IPS-11a (cell line): ENCODE data around the gene CEL.
"Not testable (repeated sequence)": the region's sequence is repeated elsewhere in the genome, so short reads cannot be mapped to it uniquely, and the experiment has no call there.

ENCODE experiments used
- H3K4me3 ChIP-seq: one replicate; pipeline ENCODE4 v1.5.1; 2013; ENCODE audit warnings: low read depth, low read length, control low read depth

CEL gene

GRCh38 chr9:133061764-133062145, at the start of gene CEL:
Gene CEL, plus strand, starts transcription at chr9:133061981. Its CDS starts 22 bp downstream, at chr9:133062003.
- H3K4me3 ChIP-seq: not testable (repeated sequence)

DNA sequence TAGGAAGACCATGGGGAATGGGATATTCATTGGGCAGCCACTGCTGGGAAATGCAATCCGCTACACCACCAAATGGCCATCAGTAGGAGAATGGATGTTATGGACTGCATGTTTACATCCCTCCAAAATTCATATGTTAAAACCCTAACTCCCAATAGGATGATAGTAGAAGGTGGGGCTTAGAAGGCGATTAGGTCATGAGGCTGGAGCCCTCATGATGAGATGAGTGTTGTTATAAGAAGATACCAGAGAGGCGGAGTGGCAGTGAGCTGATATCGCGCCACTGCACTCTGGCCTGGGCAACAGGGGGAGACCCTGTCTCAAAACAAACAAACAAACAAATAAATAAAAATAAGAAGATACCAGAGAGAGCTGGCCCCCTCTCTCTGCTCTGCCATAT, 47.1 kb upstream of the CEL start:
- H3K4me3 ChIP-seq: no peak overlapping the region

DNA sequence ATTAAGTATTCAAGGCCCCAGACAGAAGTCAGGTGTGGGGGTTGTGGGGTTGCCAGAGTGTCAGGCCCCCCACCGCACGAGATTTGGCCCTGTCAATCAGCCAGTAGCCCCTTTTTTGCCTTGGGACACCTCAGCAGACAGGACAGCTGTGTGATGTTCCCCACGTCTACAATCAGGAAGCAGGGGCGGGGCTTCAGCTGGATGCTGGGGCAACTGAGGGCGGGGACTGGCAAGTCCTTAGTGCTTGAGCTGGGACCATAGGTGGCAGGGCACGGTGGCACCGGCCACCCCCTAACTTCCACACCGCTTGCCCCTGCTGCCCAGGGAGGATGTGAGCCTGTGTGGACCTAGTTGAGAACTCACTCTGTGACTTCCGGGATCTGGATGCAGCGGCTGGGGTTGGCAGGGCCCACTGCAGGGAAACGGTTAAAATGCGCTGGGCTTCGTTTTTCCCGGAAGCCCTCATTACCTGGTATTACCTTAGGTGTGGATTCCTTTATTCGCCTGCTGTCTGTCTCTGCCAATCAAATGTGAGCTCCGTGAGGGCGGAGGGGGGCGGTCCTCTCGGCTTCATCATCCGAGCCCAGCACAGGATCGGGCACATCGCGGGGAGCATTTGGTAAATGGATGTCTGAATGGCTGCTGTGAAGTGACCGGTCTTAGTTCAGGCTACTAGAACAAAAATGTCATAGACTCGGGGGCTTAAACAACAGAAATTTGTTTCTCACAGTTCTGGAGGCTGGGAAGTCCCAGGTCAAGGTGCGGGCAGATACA, 38.5 kb upstream of the CEL start:
- H3K4me3 ChIP-seq: no peak overlapping the region

- no peak overlapping the region for H3K4me3 ChIP-seq
Measured at GRCh38 chr9:133026426-133026825, 35.4 kb upstream of the CEL start.

DNA sequence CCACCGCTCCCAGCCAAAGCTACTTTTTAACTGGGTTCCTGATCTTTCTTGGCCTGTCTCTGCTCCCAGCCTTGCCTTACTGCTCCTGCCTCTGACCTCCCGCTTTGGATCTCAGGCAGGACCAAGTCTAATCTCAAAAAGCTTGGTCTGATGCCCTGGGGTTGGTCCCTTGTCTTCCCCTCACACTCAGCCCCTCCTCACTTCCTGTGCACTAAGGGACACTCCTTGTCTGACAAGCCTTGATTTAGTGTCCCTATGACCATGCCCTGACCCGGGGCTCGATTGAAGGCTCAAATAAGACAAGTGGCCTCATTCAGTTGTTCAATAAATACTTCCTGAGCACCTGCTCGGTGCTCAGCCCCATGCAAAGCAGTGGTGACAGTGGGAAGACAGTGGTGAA, 34.6 kb upstream of the CEL start:
- no peak overlapping the region for H3K4me3 ChIP-seq

DNA sequence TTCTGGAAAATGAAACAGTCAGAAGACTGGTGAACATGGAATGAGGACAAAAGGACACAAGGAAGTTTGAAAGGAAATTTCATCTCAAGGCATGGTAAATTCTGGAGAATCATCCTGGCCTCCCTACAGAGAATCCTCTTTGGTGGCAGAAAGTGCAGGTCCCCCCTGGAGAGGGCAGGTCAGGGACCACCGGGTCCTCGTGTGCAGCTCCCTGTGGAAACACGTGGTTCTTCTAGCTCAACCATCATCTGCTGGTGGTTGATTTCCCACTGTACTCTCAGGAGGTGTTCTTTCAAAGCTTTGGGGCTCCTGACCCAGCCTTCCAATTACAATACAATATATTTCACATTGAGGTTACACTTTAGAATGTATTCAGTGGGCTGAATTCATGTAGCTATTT, 33.6 kb upstream of the CEL start:
- H3K4me3 ChIP-seq: no peak overlapping the region

- H3K4me3 ChIP-seq: peak overlapping the region; percentile 96
Measured at GRCh38 chr9:133029994-133030316, 31.8 kb upstream of the CEL start.

DNA sequence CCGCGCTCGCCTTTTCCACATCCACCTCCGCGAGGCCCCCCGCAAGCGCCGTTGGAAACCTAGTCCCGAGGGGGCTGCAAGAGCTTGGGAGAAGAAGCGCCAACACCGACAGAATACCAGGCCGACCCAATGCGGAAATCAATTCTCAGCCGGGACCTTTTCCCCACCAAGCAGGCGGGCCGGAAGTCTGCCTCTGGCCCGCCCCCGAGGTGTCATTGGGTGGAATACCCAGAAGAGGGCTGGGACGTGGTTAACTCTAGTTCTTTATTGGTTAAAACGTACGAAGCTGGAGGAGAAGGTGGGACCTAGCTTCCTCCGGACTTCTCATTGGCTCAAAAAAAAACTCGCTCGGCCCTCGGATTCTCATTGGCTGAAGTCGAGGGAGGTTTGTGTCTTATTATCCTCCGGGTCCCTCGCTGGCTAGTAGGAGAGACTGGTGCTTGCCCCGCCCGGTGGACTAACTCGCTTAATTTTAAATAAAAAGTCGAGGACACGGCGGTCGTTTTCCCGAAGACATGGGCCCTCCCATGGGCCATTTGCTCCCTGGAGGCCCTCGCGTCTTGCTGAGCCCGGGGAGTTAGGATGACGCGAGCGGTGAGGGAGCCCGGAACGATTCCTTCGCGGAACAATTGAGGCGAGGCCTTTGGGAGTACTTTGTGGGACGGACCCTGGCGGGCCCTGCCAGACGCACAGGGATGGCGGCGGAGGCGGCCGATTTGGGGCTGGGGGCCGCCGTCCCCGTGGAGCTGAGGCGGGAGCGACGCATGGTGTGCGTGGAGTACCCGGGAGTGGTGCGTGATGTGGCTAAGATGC, 31.3 kb upstream of the CEL start, which contains the start of gene GTF3C5:
GTF3C5 (plus strand) TSS at position 681 of the 813 bp plus-strand sequence; CDS start at position 696, 15 bp downstream.
- peak within 1 kb of the TSS; percentile 96 for H3K4me3 ChIP-seq

GRCh38 chr9:133031130-133031422, 30.7 kb upstream of the CEL start:
- H3K4me3 ChIP-seq: peak overlapping the region; percentile 96

- H3K4me3 ChIP-seq: peak overlapping the region; percentile 96
Measured at GRCh38 chr9:133031496-133031911, 30.3 kb upstream of the CEL start.

GRCh38 chr9:133032171-133032570, 29.6 kb upstream of the CEL start:
- H3K4me3 ChIP-seq: no peak overlapping the region

GRCh38 chr9:133035669-133036068, 26.1 kb upstream of the CEL start:
- H3K4me3 ChIP-seq: no peak overlapping the region

- H3K4me3 ChIP-seq: no peak overlapping the region
Measured at GRCh38 chr9:133037775-133038515, 23.8 kb upstream of the CEL start.

DNA sequence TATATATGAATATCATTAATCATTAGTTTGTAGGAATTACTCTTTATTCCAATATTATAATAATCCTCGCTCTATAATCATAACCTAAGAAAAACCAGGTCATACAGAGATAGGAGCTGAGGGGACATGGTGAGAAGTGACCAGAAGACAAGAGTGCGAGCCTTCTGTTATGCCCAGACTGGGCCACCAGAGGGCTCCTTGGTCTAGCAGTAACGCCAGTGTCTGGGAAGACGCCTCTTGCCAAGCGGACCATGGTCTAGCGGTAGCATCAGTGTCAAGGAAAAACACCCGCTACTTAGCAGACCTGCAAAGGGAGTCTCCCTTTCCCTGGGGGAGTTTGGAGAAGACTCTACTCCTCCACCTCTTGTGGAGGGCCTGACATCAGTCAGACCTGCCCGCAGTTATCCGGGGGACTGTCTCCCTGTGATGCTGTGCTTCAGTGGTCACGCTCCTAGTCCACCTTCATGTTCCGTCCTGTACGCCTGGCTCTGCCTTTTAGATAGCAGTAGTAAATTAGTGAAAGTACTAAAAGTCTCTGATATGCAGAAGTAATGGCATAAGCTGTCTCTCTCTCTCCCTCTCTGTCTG, 20.8 kb upstream of the CEL start:
- H3K4me3 ChIP-seq: not testable (repeated sequence)

GRCh38 chr9:133041958-133042357, 19.8 kb upstream of the CEL start:
- H3K4me3 ChIP-seq: no peak overlapping the region

DNA sequence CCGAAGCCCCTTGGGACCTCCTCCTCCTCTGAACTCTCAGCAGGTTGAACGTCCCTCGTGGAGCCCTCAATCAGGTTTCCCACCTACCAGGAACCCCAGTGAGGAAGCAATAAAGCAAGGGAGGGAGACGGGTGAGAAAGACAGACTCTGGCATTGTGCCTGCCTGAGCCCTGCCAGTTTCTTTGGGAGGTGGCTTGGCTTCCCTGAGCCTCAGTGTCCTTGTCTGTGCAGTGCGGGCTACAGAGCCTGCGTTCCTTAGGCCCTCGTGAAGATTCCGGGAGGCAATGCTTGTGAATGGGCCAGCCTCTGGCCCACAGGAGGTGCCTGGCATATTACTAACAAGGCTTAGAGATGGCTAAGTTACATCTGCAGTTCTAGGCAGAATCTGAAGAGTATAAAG, 19.1 kb upstream of the CEL start:
- no peak overlapping the region for H3K4me3 ChIP-seq

GRCh38 chr9:133043449-133044035, 18.2 kb upstream of the CEL start:
- H3K4me3 ChIP-seq: no peak overlapping the region

DNA sequence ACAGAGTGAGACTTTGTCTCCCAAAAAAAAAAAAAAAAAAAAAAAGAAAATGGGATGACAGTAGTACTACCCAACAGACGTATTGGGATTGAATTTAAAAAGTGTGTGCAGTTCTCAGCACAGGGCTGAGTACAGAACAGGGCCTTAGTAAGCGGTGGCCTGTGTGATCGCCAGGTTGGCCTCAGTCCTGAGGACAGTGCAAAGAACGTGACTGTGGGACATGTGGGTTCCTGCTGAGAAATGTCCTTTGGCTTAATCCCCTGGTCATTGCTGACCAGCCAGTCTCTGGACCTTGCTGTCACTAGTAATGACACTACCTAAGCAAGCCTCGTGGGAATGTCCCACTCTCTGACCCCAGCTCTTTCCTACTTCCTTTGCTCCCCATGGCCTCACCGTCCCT, 17.7 kb upstream of the CEL start:
- H3K4me3 ChIP-seq: no peak overlapping the region

DNA sequence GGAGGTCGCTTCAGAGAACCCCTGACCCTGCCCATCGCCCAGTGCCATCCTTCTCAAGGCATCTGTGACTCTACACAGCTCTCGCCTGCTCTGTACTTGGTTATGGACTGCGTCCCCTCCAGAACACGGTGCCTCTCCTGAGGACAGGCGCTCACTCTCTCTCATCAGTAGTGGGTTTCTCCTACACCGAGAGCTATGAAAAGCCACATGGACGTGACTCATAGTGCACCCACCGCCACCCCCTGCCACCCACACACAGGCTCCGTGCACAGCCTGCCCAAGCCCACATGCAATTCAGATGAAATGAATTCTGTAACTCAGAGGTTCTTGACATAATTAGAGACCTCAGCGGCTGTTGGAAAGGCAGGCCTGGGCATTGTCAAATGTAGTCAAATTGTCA, 17.1 kb upstream of the CEL start:
- H3K4me3 ChIP-seq: no peak overlapping the region

GRCh38 chr9:133045132-133045531, 16.6 kb upstream of the CEL start:
- H3K4me3 ChIP-seq: no peak overlapping the region
